ENCODE results near the gene ANTKMT. TPM values are rescaled to one million over a fixed set of nuclear protein-coding genes. Genes with fewer than 3 reads are reported as not detected.

The ANTKMT gene
- total RNA-seq, 2 donors from 2014 or later = 29.7 to 46.7 TPM

DNA sequence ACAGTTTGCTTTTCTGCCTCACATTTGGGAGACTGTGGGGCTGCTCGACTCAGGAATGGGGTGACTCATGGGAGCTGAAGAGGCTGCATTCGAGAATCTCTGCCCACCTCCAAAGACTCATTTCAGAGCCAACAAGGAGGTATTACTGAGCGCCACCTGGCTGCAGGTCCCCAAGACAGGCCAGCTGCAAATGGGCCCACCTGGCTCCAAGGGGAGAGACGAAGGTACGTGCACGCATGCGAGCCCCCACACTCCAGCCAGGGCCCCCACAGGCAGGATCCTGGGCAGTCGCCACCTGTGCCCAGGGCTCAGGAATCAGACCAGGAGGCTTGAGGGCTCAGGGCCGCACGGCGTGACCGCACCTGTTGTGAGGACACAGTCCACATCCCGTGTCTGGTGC is 12.0 kb downstream of the ANTKMT start:
- TF ChIP-seq, protein P1, sequence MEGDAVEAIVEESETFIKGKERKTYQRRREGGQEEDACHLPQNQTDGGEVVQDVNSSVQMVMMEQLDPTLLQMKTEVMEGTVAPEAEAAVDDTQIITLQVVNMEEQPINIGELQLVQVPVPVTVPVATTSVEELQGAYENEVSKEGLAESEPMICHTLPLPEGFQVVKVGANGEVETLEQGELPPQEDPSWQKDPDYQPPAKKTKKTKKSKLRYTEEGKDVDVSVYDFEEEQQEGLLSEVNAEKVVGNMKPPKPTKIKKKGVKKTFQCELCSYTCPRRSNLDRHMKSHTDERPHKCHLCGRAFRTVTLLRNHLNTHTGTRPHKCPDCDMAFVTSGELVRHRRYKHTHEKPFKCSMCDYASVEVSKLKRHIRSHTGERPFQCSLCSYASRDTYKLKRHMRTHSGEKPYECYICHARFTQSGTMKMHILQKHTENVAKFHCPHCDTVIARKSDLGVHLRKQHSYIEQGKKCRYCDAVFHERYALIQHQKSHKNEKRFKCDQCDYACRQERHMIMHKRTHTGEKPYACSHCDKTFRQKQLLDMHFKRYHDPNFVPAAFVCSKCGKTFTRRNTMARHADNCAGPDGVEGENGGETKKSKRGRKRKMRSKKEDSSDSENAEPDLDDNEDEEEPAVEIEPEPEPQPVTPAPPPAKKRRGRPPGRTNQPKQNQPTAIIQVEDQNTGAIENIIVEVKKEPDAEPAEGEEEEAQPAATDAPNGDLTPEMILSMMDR (IDR thresholded peaks at IDR 0.05) = no peak
- ATAC-seq (ENCODE audit: insufficient number of reproducible peaks, low FRiP score, low read depth) = no peak
- Histone ChIP-seq H3K4me3 (no peak overlapping the region), H3K27me3 (replicated peaks; ENCODE audit: insufficient read depth) (no peaks in the 10 kb centered on the region), H3K9me3 (no peaks in the 10 kb centered on the region), H3K36me3 (peaks cover 40% of the 10 kb centered on the region), H3K4me1 (ENCODE audit: control insufficient read depth in 1 of 2, low read depth in 2 of 2) (peaks cover 4% of the 10 kb centered on the region in 2 donors), H3K27ac (no peak overlapping the region)
- no peak for DNase-seq (ENCODE audit: low spot score)

DNA sequence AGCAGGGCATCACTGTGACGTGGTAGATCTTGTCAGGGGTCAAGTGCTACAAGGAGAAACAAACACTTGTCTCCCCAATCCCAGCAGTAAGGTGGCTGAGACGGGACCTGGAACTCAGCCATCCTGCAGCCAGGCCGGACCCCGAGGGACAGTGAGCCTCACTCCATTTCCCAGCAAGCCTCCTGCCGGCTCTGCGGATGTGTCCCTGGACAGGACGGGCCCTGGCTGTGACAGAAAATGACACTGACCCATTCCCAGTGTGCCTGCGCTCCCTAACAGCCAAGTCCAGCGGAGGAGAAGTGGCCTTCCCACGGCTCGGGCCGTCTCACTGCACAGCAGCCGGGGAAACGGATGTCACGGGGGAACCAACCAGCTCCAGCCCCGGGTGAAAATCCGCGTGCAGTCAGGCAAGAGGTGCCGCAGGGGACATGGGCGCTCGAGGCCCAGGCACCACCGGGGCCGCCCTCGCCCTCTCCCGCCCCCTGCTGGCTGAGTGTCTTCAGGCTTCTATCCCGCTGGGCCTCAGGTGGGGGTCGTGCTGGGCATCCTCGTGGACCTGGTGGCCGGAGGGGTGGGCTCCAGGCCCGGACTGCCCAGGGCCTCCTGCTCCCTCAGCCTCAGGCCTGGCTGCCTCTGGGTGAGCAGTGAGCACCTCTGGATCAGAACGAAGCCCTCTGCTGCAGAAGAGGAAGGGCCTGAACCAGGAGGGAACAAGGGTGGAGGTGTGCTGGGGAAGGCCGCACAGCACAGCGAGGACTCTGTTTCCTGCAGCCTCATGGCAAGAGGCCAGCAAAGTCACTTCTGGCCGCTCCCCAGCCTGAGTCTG is 12.6 kb downstream of the ANTKMT start:
- Histone ChIP-seq H3K9me3 (no peaks in the 10 kb centered on the region), H3K36me3 (peaks cover 40% of the 10 kb centered on the region), H3K4me1 (ENCODE audit: control insufficient read depth in 1 of 2, low read depth in 2 of 2) (peaks cover under 1% of the 10 kb centered on the region in 2 donors), H3K27me3 (replicated peaks; ENCODE audit: insufficient read depth) (no peaks in the 10 kb centered on the region), H3K4me3 (no peak overlapping the region), H3K27ac (no peak overlapping the region)
- DNase-seq (ENCODE audit: low spot score) = no peak
- TF ChIP-seq, protein P1 (IDR thresholded peaks at IDR 0.05) = peak; percentile 9
- no peak for ATAC-seq (ENCODE audit: insufficient number of reproducible peaks, low FRiP score, low read depth)

DNA sequence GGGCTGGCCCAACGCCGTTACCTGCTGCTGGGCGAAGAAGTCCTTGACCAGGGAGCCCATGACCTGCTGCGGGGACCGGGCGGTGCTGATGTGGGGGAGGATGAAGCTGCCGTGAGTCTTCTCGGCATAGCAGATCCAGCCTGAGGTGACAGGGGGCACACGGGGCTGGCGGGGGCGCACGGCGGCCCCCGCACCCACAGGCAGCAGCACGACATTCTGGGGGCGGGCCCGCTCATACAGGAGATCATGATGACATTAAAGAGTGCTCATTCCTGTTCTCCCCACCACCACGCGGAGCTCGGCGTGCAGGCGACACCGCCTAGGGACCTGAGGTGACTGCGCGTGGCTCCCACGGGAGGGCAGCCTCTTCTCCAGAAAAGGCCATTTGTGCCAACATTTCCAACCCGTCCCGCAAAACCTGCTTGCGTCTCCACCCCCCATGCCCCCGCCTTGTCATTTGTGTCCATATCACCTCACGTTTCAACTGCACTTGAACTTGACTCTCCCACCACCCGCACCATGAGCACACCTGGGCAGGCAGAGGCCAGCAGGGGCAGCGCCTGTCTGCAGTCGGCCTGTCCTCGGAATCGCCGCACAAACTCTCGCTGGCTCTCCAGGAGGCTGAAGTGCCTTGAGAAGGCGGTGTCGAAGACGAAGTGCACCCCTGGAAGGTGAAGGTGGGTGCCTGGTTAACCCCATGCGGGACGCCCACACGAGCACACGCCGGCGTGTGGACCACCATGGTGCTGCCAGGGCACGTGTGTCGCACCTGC is 13.4 kb downstream of the ANTKMT start:
- Histone ChIP-seq H3K27ac (no peak overlapping the region), H3K4me3 (no peak overlapping the region), H3K9me3 (no peaks in the 10 kb centered on the region), H3K4me1 (ENCODE audit: control insufficient read depth in 1 of 2, low read depth in 2 of 2) (no peaks in the 10 kb centered on the region), H3K27me3 (replicated peaks; ENCODE audit: insufficient read depth) (no peaks in the 10 kb centered on the region), H3K36me3 (peaks cover 40% of the 10 kb centered on the region)
- no peak for DNase-seq (ENCODE audit: low spot score)
- TF ChIP-seq, protein P1 (IDR thresholded peaks at IDR 0.05) = no peak
- no peak for ATAC-seq (ENCODE audit: insufficient number of reproducible peaks, low FRiP score, low read depth)

DNA sequence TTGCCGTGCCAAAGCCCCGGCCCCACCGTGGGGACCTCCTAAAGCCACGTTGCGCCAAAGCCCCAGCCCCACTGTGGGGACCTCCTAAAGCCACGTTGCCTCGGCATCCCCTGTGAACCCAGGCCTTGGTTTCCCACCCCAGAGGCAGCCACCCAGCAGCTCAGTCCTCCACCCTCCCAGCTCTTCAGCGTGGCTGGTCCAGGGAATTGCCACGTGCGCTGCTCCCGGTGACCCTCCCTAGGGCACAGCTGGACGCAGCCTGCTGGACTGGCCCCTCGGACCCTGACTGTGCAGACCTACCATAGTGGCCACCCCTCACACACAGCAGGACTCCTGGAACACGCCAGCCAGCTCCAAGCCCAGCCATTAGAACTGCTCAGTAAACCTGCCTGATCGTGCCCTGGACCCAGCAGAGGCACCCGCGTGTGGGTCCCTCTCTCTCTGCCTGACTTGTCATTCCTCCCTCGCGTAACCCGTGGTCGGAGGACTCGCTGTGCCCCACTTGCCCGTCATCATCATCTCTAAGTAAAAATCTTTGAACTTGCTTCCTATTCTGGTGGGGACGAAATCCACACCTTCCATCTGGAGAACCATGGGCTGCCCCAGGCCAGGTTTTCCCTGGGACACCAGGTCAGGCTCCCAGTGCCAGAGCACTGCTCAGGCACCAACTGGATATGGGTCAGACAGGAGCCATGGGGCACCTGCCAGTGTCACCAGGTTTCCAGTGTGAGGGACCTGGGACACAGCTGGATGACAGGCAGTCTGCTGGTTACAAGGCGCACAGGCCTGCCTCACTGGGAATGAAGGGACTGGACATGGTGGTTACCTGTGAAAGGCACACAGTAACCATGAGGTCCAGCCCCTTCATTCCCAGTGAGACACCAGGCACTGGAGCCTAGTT is 14.3 kb downstream of the ANTKMT start:
- Histone ChIP-seq H3K36me3 (peaks cover 40% of the 10 kb centered on the region), H3K27ac (no peak overlapping the region), H3K9me3 (no peaks in the 10 kb centered on the region), H3K27me3 (replicated peaks; ENCODE audit: insufficient read depth) (no peaks in the 10 kb centered on the region), H3K4me3 (no peak overlapping the region), H3K4me1 (ENCODE audit: control insufficient read depth in 1 of 2, low read depth in 2 of 2) (peaks cover 7 to 8% of the 10 kb centered on the region in 2 donors)
- TF ChIP-seq, protein P1 (IDR thresholded peaks at IDR 0.05) = no peak
- DNase-seq (ENCODE audit: low spot score) (no peak), ATAC-seq (ENCODE audit: insufficient number of reproducible peaks, low FRiP score, low read depth) (no peak)
